Activated CD4-positive, alpha-beta T cell treated with anti-CD3 and anti-CD28 coated beads, Interleukin-2, Interleukin-4, amounts not matched to agents 100 ng/mL and 50 ng/mL, durations not matched to agents 16 hours and 8 hours (primary cell): ENCODE measurements around the gene WNT5B.

Experiments
- DNase-seq: peaks from one replicate; pipeline ENCODE4 v3.0.0-alpha.2; 2020; ENCODE audit warnings: low spot score

Gene WNT5B

GRCh38 chr12:1628666-1629337, at the start of gene WNT5B:
Gene WNT5B, plus strand, starts transcription at chr12:1629231. Its CDS starts 2,124 bp downstream, at chr12:1631355.
- DNase-seq, result no peak

- no peak for DNase-seq
Observed at GRCh38 chr12:1579651-1580435, 49.2 kb upstream of the WNT5B start.

DNA sequence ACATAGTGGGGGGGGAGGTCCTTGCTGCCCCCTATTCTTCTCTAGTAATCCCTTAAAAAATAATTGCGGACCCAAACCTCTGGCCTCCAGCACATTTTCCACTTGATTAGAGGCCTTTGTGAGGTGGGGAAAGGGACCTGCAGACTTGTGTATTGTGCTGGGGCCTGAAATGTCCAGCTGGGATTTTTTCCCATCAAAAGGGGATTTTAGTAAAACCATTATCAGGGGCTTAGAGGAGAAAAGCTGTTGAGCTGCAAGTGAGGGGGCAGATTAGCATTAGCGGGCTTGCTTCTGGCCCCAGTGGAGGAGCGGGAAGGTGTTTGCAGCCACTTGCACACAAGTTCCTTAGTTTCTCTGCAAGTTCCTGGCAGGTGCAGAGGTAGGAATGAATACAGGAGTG, 48.5 kb upstream of the WNT5B start:
- DNase-seq, result no peak

DNA sequence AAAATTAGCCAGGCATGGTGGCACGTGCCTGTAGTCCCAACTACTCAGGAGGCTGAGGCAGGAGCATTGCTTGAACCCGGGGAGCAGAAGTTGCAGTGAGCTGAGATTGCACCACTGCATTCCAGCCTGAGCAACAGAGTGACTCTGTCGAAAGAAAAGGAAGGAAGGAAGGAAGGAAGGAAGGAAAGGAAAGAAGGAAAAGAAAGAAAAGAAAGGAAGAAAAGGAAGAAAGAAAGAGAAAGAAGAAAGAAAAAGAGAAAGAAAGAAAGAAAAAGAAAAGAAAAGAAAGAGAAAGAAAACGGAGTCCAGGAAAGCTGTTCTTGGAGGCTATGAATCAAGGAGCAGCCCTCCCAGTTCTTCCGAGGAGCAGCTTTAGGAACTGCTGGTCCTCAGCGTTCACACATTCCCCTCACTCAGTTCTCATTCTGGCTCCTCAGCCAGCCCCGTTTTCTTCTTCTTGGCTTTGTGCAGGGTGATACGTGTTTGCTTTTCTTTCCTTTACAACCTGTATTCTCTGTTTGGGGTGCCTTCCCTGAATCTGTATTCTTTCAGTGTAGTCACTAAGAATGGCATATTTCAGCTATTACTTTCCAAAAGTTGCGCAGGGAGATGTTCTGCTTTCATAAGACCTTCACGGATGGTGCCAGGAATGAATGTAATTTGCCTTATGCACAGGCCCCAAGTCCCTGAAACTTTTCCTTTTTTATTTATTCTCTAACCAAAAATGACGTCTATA, 46.9 kb upstream of the WNT5B start:
- no peak for DNase-seq

DNA sequence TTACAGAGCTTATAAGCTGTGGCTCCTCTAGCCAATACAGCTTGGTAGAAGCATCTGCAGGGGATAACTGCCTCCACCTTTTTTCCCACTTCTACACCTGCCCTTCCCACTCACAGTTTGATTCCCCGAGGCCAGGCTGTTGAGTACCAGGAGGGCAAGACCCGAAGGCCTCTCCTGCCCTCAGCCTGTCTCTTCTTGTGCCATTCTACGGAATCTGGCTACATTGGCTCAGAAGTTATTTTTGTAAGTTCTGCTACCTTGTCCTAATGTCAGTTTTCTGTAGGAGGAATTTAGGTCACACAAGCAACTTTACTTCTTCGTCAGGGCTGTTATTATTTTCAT, 46.4 kb upstream of the WNT5B start:
- no peak for DNase-seq

- DNase-seq, result peak; percentile 77
Observed at GRCh38 chr12:1583421-1584078, 45.5 kb upstream of the WNT5B start.

GRCh38 chr12:1584326-1584725, 44.7 kb upstream of the WNT5B start:
- no peak for DNase-seq

GRCh38 chr12:1587927-1588574, 41.0 kb upstream of the WNT5B start:
- no peak for DNase-seq

GRCh38 chr12:1588575-1588947, 40.5 kb upstream of the WNT5B start:
- DNase-seq, result no peak

- DNase-seq, result no peak
Observed at GRCh38 chr12:1590221-1590979, 38.6 kb upstream of the WNT5B start.

DNA sequence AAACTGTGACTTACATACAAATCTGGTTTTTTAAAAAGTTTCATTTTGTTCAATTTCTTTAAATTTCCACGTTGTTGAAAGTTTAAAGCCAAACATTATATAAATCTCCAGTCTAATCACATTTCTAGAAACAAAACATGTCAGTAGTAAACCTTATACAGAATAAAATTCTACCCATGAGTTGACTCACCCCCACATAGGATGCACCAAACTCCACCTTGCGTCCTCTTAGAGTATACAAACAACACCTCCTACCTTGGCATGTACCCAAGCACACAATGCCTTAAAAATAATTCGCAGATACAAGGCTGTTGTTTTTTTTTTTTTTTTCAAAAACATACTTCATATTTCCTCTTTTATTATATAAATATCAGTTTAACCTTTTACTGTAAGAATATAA, 38.0 kb upstream of the WNT5B start:
- DNase-seq, result peak; percentile 58

GRCh38 chr12:1591543-1591942, 37.5 kb upstream of the WNT5B start:
- no peak for DNase-seq

DNA sequence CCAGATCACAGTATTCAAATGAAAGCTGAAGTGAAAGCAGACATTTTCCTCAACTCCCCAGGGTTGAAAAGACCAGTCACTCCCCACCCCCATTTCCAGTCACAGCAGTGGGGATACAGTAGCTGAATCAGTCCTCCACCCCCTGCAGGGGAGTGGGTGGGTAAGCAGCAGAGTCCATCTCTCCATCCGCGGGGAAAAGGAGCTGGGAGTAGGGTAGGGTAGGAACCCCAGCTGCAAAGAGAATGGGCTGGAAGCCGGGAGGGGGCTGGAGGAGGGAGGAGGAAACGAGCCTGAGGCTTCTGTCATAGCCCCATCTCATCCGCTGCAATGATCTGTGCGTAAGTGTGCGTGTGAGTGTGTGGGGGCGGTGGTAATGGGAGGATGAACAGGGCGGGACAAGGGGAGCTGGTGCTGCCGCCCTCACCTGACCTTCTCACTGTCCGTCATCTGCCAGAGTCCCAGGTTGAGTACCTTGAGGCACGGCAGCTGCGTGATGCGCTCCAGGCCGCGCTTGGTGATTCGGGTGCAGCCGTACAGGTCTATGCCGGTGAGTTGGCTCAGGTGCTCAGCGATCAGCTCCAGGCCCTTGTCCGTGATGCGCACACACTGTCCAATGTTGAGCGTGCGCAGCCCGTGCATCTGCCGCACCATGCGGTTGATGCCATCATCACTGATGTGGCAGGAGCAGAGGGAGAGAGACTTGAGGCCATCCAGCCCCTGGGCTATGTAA, 36.4 kb upstream of the WNT5B start:
- peak; percentile 66 for DNase-seq

GRCh38 chr12:1593174-1594005, 35.6 kb upstream of the WNT5B start:
- DNase-seq, result peak; percentile 38

DNA sequence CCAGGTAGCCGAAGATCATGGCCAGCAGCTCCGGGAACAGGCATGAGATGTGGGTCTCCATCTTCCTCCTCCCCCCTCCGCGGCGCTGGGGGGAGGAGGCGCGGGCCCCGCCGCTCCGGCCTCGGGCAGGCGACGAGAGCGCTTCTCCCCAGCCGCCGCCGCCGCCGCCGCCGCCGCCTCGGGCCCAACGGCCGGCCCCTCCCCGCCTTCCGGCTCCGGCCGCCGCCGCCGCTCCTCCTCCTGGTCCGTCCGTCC, 35.1 kb upstream of the WNT5B start:
- no peak for DNase-seq

DNA sequence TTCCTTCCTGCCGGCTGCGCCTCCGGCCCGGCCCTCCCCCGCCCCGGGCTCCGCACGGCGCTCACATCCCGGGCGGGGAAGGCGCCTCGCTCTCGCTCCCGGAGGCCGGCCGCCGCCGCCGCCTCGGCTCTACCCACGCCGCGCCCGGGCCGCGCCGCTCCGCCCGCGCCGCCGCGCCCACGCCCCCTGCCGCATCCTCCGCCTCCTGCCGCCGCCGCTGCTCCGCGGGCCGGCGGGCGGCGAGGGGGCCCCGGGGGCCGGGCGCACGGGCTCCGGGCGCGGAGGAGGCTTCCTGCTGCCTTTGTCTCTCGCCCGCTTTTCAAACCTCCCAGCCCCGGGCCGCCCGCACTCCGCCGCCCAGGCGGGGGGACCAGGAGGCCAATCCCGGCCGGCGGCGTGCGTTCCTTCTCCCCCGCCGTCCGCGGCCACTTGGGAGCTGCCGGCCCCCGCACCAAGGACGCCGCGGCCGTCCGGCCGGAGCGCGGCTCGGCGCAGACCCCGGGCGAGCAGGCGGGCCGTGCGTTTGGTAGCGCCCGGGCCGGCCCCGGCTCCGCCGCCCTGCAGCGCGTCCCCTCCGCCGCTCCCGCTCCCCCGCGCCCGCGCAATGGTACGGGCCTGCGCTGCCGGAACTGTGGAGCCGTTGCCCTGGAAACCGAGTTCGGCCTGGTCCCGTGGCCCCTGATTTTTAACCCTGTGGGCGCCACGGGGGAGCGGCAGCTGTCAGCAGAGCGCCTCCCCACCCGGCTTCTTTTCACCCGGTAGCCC, 34.6 kb upstream of the WNT5B start, which contains the start of gene FBXL14:
Gene FBXL14, minus strand, starts transcription at position 321 of the 765 bp plus-strand sequence. CDS start 515 bp downstream, outside the sequence.
- peak; percentile 80 for DNase-seq

- DNase-seq, result no peak
Observed at GRCh38 chr12:1595026-1595561, 33.9 kb upstream of the WNT5B start.

DNA sequence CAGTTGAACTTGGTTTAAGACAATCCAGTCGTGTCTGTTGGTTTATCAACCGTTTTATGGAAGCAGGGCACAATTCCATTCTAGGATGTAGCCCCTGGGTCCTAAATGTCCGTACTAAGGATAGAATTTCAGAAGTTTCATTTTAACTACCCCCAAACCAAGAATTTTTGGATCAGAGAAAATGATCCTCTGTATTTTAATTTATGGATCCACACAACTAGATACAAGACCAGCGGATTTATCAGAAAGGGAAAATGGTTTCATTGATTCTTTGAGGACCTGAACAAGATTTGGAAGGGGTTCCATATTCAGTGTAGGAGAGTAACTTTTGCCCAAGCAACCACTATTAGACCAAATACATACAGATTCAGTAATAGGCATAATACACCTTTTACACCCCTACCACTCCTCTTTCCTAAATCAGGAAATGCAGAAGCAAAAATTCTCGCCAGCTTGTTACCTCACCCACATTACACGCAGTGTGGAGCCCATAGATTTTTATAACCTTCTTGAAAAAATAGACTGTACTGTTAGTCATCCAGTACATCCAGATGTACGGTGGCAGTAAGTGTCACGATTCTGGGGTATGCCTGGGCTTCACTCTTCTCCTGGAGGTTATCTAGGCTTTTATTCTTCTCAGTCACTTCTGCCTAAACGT, 33.2 kb upstream of the WNT5B start:
- no peak for DNase-seq
